NCI-H2081 (cell line): ENCODE measurements around the gene ELOVL2.

ENCODE experiments used
- DNase-seq, 2 experiments: peaks; one replicate each; lab custom pipeline; 2025; lab: John Stamatoyannopoulos, UW

The ELOVL2 gene

GRCh38 chr6:10979603-10980002, 64.5 kb downstream of the ELOVL2 start:
- no peak for DNase-seq

GRCh38 chr6:10977231-10977968, 66.7 kb downstream of the ELOVL2 start:
- DNase-seq: no peak

- DNase-seq: no peak
Observed at GRCh38 chr6:10976571-10976970, 67.5 kb downstream of the ELOVL2 start.

GRCh38 chr6:10972196-10972595, 71.9 kb downstream of the ELOVL2 start:
- DNase-seq: no peak

- no peak for DNase-seq
Observed at GRCh38 chr6:10970731-10971130, 73.4 kb downstream of the ELOVL2 start.

GRCh38 chr6:10968776-10969175, 75.3 kb downstream of the ELOVL2 start:
- no peak for DNase-seq

GRCh38 chr6:10964684-10965083, 79.4 kb downstream of the ELOVL2 start:
- no peak for DNase-seq

- no peak for DNase-seq
Observed at GRCh38 chr6:10963113-10963512, 81.0 kb downstream of the ELOVL2 start.

- no peak for DNase-seq
Observed at GRCh38 chr6:10962673-10963072, 81.4 kb downstream of the ELOVL2 start.

GRCh38 chr6:10961837-10962236, 82.3 kb downstream of the ELOVL2 start:
- no peak for DNase-seq

- DNase-seq: no peak
Observed at GRCh38 chr6:10960171-10960570, 83.9 kb downstream of the ELOVL2 start.

GRCh38 chr6:10957414-10957886, 86.7 kb downstream of the ELOVL2 start:
- no peak for DNase-seq

- DNase-seq: no peak
Observed at GRCh38 chr6:10956776-10957175, 87.3 kb downstream of the ELOVL2 start.

GRCh38 chr6:10954590-10955010, 89.5 kb downstream of the ELOVL2 start:
- DNase-seq: peak in 1 of 2 experiments; percentile 48

- DNase-seq: peak in 1 of 2 experiments; percentile 9
Observed at GRCh38 chr6:10951675-10952282, 92.3 kb downstream of the ELOVL2 start.

- DNase-seq: no peak
Observed at GRCh38 chr6:10949579-10950490, 94.3 kb downstream of the ELOVL2 start.

- DNase-seq: no peak
Observed at GRCh38 chr6:10947966-10948365, 96.1 kb downstream of the ELOVL2 start.

GRCh38 chr6:10945845-10946244, 98.3 kb downstream of the ELOVL2 start:
- no peak for DNase-seq

- no peak for DNase-seq
Observed at GRCh38 chr6:10939840-10940239, 104.3 kb downstream of the ELOVL2 start.

GRCh38 chr6:10933126-10933525, 111.0 kb downstream of the ELOVL2 start:
- DNase-seq: no peak
